GM18498 (cell line): ENCODE measurements around the gene DCP1B.

ENCODE experiments used
- ATAC-seq: cut with Tn5 transposase; IDR thresholded peaks from one replicate; pipeline ENCODE4 v1.9.1; 2021; ENCODE audit warnings: mild to moderate bottlenecking, moderate library complexity; ENCODE audit not compliant: unreplicated experiment

Gene DCP1B

GRCh38 chr12:1906579-1906978 lies 97.7 kb downstream of the DCP1B start:
- no peak for ATAC-seq

GRCh38 chr12:1904875-1905274 lies 99.4 kb downstream of the DCP1B start:
- ATAC-seq = no peak

- ATAC-seq = no peak
These were observed 107.3 kb downstream of the DCP1B start for GRCh38 chr12:1896964-1897363.
